Activated CD4-positive, alpha-beta T cell treated with anti-CD3 and anti-CD28 coated beads for 36 hours (primary cell): ENCODE data around the gene KANSL2. TPM values are rescaled to one million over a fixed set of nuclear protein-coding genes. Genes with fewer than 3 reads are reported as not detected.
"Not testable (repeated sequence)": the region's sequence is repeated elsewhere in the genome, so short reads cannot be mapped to it uniquely, and the experiment has no call there.

Source experiments
- ATAC-seq: fragments of 200-7000 bp; cut with Tn5 transposase; one replicate; pipeline ENCODE4 v1.10.0; 2021; ENCODE audit warnings: mild to moderate bottlenecking, moderate library complexity
- CTCF ChIA-PET: fragments of 350-600 bp; sonication (Branson Sonifier 250); formaldehyde crosslinking; loops from one replicate; lab custom pipeline; 2021; ENCODE audit warnings: antibody characterized with exemption; lab: Charles Lee
- POLR2A ChIA-PET: fragments of 350-600 bp; sonication (Branson Sonifier 250); formaldehyde crosslinking; loops from one replicate; lab custom pipeline; 2021; ENCODE audit warnings: antibody characterized with exemption, inconsistent platforms; lab: Charles Lee
- DNase-seq: peaks from one replicate; pipeline ENCODE4 v3.0.0-alpha.2; 2020
- H3K27ac Mint-ChIP-seq: one replicate; pipeline ENCODE4 v1.8.0; 2021; ENCODE audit warnings: mixed read lengths
- H3K27me3 Mint-ChIP-seq: one replicate; pipeline ENCODE4 v1.8.0; 2021; ENCODE audit warnings: mixed read lengths
- H3K36me3 Mint-ChIP-seq: one replicate; pipeline ENCODE4 v1.8.0; 2021; ENCODE audit warnings: low read depth, mixed read lengths
- H3K4me1 Mint-ChIP-seq: one replicate; pipeline ENCODE4 v1.8.0; 2021; ENCODE audit warnings: mixed read lengths
- H3K4me3 Mint-ChIP-seq: one replicate; pipeline ENCODE4 v1.8.0; 2021; ENCODE audit warnings: mild to moderate bottlenecking, moderate library complexity, mixed read lengths
- H3K9me3 Mint-ChIP-seq: one replicate; pipeline ENCODE4 v1.8.0; 2021; ENCODE audit warnings: low read depth, mixed read lengths
- intact Hi-C, 2 experiments: fragments of 100-400 bp; cut with DNase I in 1 of 2; cut with micrococcal nuclease in 1 of 2; formaldehyde crosslinking; loops; one replicate each; pipeline versions ENCODE4 v1.14.2 to v1.15.1; 2022 to 2024; cut with DNase I, micrococcal nuclease
- total RNA-seq, 2 experiments: library from RNA; stranded (reverse); gene quantifications; one replicate each; pipeline ENCODE4 v1.2.3, GENCODE V29; 2021

The KANSL2 gene
- total RNA-seq, 2 experiments from 2014 or later: 44.0 to 59.8 TPM

DNA sequence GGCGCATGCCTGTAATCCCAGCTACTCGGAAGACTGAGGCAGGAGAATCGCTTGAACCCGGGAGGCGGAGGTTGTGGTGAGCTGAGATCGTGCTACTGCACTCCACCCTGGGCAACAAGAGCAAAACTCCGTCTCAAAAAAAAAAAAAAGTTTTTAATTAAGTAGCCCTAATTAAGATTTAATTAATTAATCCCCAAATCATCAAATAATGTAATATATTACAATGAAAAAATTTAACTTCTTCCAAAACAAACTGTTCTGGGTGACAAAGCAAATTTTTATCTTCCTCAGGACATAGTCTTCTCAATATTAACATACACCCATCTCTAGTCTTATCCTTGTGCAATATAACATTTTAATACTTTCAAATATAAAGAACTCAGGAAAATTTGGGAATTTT, 16.8 kb upstream of the KANSL2 start:
- H3K9me3 Mint-ChIP-seq, H3K4me1 Mint-ChIP-seq, H3K27ac Mint-ChIP-seq, POLR2A ChIA-PET, H3K4me3 Mint-ChIP-seq, CTCF ChIA-PET, H3K27me3 Mint-ChIP-seq, ATAC-seq, DNase-seq: not testable (repeated sequence)
- intact Hi-C loops: loop anchor here in 1 of 2 experiments (5.0 kb wide), 1 partner anchor 42 kb away; no protein-coding TSS in a partner anchor
- H3K36me3 Mint-ChIP-seq: peaks cover 43% of the 10 kb centered on the region

DNA sequence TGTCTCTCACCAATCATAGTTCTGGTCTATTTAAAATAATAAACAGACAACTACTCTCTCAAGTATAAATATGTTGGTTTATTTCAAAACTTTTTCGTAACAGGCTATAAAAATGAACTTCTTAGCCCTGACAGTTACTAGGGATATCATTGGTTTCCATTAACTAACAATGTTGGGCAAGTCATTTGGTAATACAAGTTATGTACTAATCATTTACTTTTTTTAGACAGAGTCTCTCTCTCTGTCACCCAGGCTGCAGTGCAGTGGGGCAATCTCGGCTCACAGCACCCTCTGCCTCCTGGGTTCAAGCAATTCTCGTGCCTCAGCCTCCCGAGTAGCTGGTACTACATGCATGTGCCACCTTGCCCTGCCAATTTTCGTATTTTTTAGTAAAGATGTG, 14.6 kb upstream of the KANSL2 start:
- Mint-ChIP-seq H3K27me3 (no peaks in the 10 kb centered on the region), H3K4me3 (no peak overlapping the region), H3K36me3 (peaks cover 58% of the 10 kb centered on the region), H3K27ac (no peak overlapping the region), H3K9me3 (no peaks in the 10 kb centered on the region), H3K4me1 (peaks cover 5% of the 10 kb centered on the region)
- no peak for ATAC-seq
- ChIA-PET POLR2A (interaction anchor here (0.6 kb wide), 1 partner anchor 42 kb away, joined by 3 read pairs; no protein-coding TSS in a partner anchor), CTCF (interaction anchor here (0.6 to 1.0 kb wide), 3 partner anchors 13 to 119 kb away, joined by 3 to 9 read pairs (median 3); no protein-coding TSS in a partner anchor)
- no peak for DNase-seq
- intact Hi-C loops: loop anchor here in 1 of 2 experiments (5.0 kb wide), 1 partner anchor 39 kb away; no protein-coding TSS in a partner anchor

DNA sequence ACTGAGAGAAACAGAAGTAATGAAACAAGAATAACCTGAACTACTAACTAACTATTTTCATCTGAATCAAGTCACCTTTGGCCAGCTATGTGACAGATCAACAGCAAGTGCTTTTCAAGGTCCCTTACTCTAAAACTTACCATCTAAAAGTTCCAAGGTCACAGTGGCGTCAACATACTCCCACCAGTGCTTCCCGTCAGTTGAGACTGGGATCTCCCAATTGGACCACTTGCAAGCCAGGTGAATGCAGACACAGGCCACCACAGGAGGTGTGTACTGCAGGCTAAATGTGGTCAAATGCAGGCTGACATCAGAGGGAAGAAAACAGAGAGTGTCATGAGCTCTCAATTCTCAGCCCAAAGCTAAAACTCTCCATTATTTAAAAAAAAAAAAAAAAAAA, 13.8 kb upstream of the KANSL2 start:
- Mint-ChIP-seq H3K27me3 (no peaks in the 10 kb centered on the region), H3K9me3 (no peaks in the 10 kb centered on the region), H3K4me3 (no peak overlapping the region), H3K4me1 (peaks cover 8% of the 10 kb centered on the region), H3K36me3 (peaks cover 62% of the 10 kb centered on the region), H3K27ac (no peak overlapping the region)
- ChIA-PET POLR2A (no interaction called here), CTCF (interaction anchor here (0.7 to 1.0 kb wide), 2 partner anchors 99 to 119 kb away, joined by 3 read pairs; no protein-coding TSS in a partner anchor)
- DNase-seq (no peak), ATAC-seq (no peak)
- intact Hi-C loops: loop anchor here in 1 of 2 experiments (5.0 kb wide), 1 partner anchor 39 kb away; no protein-coding TSS in a partner anchor

DNA sequence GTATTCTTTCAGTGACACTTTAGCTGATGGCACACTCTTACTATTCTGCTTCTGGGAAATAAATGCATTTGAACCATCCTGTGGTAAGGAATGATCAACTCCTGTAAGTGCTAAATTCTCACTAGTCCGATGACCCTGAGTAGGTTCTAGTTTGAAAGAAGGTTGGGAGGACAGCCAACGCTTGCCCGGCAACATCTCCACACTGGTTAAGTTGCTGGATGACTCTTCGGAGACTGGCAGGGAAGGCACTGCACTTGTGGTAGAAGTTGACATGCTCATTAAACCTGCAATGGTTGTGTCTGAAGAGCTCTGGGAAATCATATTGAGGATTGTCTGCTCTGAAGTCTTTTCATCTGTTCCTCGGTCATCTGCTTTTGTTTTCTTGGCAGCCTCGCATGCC, 12.0 kb upstream of the KANSL2 start:
- Mint-ChIP-seq H3K36me3 (peaks cover 59% of the 10 kb centered on the region), H3K4me1 (peaks cover 6% of the 10 kb centered on the region), H3K27ac (no peak overlapping the region), H3K4me3 (no peak overlapping the region), H3K9me3 (no peaks in the 10 kb centered on the region), H3K27me3 (no peaks in the 10 kb centered on the region)
- POLR2A ChIA-PET: interaction anchor here (0.8 to 1.2 kb wide), 3 partner anchors 12 to 41 kb away, joined by 3 to 5 read pairs (median 4); partner anchors contain the start of gene KANSL2
- CTCF ChIA-PET: interaction anchor here (0.8 to 1.0 kb wide), 2 partner anchors 22 to 122 kb away, joined by 3 read pairs; no protein-coding TSS in a partner anchor
- intact Hi-C loops: no loop called here
- no peak for DNase-seq
- ATAC-seq: no peak

DNA sequence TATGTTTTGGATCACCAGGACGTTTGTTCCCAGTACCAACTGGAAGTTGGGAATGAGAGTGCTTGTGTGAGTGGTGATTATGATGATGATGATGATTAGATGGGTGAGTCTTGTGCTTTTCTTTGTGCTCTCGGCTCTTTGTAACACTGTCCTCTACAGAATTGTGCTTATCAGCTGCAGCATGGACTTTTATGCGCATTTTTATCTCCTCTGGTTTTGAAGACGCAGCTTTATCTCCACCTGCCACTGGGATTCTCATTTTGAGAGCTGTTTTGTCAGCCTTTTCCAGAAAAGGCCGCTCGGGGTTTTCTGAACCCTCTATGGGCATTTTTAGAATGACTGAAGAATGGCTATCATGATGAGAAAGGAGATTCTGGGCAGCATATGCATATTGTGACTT, 11.5 kb upstream of the KANSL2 start:
- Mint-ChIP-seq H3K4me1 (peaks cover 11% of the 10 kb centered on the region), H3K4me3 (no peak overlapping the region), H3K27ac (no peak overlapping the region), H3K9me3 (no peaks in the 10 kb centered on the region), H3K36me3 (peaks cover 63% of the 10 kb centered on the region), H3K27me3 (no peaks in the 10 kb centered on the region)
- DNase-seq: no peak
- no peak for ATAC-seq
- intact Hi-C loops: no loop called here
- ChIA-PET CTCF (interaction anchor here (0.6 to 1.0 kb wide), 3 partner anchors 21 to 248 kb away, joined by 3 to 5 read pairs (median 3); no protein-coding TSS in a partner anchor), POLR2A (interaction anchor here (1.1 kb wide), 1 partner anchor 15 kb away, joined by 5 read pairs; no protein-coding TSS in a partner anchor)

DNA sequence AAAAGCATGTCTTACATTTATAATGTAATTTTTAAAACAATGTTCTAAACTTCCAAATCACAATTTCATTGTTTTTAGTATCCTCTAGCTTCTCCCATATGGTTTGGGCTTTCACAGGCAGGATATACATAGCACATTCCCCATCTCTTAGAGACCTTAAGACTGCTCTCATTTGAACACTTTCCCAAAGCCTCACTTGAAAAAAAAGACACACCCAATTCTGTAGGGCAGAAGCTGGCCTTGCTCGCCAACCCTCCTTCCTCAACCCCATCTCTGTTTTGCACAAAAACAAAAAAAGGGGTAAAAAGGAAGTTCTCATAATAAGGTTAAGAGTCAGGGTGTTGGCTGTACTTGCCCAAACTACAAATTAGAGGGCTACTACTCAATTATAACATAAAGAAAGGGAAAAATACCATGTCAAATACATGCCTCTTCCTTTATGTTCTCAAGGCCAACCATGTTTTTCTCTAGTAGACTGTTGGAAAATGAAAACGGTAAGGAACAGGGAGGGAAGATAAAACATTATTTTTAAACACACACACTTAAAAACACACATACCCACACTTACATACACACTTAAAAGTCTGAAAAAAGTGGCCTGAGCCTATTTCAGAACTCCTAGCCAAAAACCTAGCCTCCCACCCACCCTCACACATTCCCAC, 9.9 kb upstream of the KANSL2 start:
- ChIA-PET POLR2A (interaction anchor here (1.6 kb wide), 1 partner anchor 10 kb away, joined by 4 read pairs; the partner anchor contains the start of gene KANSL2), CTCF (interaction anchor here (0.8 to 1.1 kb wide), 2 partner anchors 9 to 12 kb away, joined by 3 to 4 read pairs; no protein-coding TSS in a partner anchor)
- ATAC-seq (no peak), DNase-seq (no peak)
- Mint-ChIP-seq H3K4me1 (peaks cover 20% of the 10 kb centered on the region), H3K4me3 (no peak overlapping the region), H3K27me3 (no peaks in the 10 kb centered on the region), H3K9me3 (no peaks in the 10 kb centered on the region), H3K36me3 (peaks cover 63% of the 10 kb centered on the region), H3K27ac (no peak overlapping the region)
- intact Hi-C loops: no loop called here

DNA sequence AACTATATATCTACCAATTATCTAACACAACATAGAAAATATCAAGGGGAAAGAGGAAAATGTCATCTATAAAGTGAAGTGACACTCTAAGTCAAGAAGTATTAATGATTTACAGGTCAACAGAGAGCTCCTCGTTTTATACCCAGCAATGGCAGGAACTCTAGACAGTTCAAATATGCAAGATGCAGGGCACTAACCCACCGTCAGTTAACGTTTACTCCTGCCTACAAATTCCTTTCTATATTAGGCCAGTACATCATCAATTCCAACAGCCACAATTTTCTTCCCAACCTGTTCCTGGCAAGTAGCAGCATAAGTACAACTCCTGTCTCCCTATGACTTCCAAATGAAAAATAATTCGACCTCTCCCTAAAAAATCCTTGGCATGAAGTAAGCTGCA, 9.0 kb upstream of the KANSL2 start:
- peaks cover 20% of the 10 kb centered on the region for H3K4me1 Mint-ChIP-seq
- ChIA-PET POLR2A (interaction anchor here (1.6 kb wide), 1 partner anchor 9 kb away, joined by 4 read pairs; the partner anchor contains the start of gene KANSL2), CTCF (interaction anchor here (0.8 to 1.5 kb wide), 3 partner anchors 8 to 124 kb away, joined by 3 to 4 read pairs (median 3); no protein-coding TSS in a partner anchor)
- no peaks in the 10 kb centered on the region for H3K9me3 Mint-ChIP-seq
- peaks cover 56% of the 10 kb centered on the region for H3K36me3 Mint-ChIP-seq
- H3K4me3 Mint-ChIP-seq: no peak overlapping the region
- H3K27ac Mint-ChIP-seq: peak overlapping the region; percentile 2
- no peaks in the 10 kb centered on the region for H3K27me3 Mint-ChIP-seq
- intact Hi-C loops: no loop called here
- ATAC-seq (no peak), DNase-seq (no peak)

DNA sequence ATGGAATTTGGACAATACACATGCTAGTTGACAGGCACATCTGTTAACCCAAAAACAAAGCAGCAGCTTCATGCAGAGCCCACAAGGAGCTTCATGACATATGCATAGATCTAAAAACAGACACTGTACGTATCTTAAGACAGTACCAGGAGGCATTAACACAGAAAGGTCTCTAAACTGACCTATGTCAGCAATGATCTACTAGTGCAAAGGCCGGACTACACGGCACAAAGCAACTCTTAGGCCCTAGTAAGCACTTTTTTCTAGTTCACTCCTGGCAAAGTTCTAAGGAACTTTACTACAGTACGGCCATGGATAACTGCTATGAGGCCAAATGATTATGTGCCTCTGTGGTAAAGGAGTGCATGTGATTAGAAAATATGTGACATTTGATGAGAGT, 8.4 kb upstream of the KANSL2 start:
- Mint-ChIP-seq H3K27ac (peak overlapping the region; percentile 7), H3K36me3 (peaks cover 50% of the 10 kb centered on the region), H3K9me3 (no peaks in the 10 kb centered on the region), H3K4me3 (no peak overlapping the region), H3K27me3 (no peaks in the 10 kb centered on the region), H3K4me1 (peaks cover 20% of the 10 kb centered on the region)
- no peak for DNase-seq
- ChIA-PET POLR2A (interaction anchor here (1.6 kb wide), 1 partner anchor 8 kb away, joined by 4 read pairs; the partner anchor contains the start of gene KANSL2), CTCF (interaction anchor here (1.5 kb wide), 1 partner anchor 124 kb away, joined by 3 read pairs; no protein-coding TSS in a partner anchor)
- ATAC-seq: no peak
- intact Hi-C loops: no loop called here

DNA sequence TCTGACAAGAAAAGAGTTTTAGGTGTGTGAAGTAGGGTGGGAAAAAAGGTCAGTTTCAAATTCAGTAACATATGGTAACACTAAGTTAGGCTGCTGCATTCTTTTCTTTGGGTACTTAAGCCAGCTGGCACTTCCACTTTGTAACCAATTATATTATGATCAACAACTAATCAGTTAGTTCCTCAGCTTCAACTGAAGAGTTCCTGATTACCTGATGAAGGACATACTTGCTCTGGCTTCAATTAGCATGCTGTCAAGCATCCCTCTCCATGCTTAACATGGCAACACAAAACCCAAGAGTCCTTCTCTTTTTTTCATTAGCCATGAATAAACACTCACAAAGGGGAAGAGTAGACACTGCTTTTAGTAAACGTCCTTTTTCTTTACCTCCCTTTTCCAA, 6.8 kb upstream of the KANSL2 start:
- intact Hi-C loops: loop anchor here in 1 of 2 experiments (10.0 kb wide), 1 partner anchor 884 kb away; no protein-coding TSS in a partner anchor

DNA sequence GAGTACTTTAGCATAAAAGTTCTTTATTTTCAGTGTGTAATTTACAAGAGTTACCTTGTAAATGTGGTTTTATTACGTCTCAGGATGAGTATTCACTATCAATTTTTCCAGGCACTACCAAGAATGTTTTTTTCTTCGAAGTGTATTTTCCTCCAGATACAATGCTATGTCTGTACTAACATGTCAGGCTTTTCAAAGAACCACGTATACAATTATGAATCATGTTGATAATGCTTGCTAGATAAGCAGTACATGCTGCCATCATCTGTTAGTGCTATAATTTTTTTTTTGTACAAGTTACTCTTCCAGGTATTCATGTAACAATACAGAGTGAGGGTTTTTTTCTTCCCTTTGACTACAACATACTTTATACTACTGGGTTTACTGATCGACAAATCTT, 5.6 kb upstream of the KANSL2 start:
- Mint-ChIP-seq H3K9me3 (no peaks in the 10 kb centered on the region), H3K4me1 (peaks cover 24% of the 10 kb centered on the region), H3K27me3 (no peaks in the 10 kb centered on the region), H3K27ac (peak overlapping the region; percentile 28), H3K36me3 (peaks cover 28% of the 10 kb centered on the region), H3K4me3 (no peak overlapping the region)
- intact Hi-C loops: loop anchor here in 1 of 2 experiments (10.0 kb wide), 1 partner anchor 883 kb away; no protein-coding TSS in a partner anchor
- ChIA-PET CTCF (interaction anchor here (0.5 to 0.7 kb wide), 2 partner anchors 35 to 46 kb away, joined by 3 to 4 read pairs; no protein-coding TSS in a partner anchor), POLR2A (no interaction called here)
- ATAC-seq (peak; percentile 83), DNase-seq (no peak)

More for the DNA sequence above, 6.8 kb upstream of the KANSL2 start:
- CTCF ChIA-PET: no interaction called here
- Mint-ChIP-seq H3K36me3 (peaks cover 40% of the 10 kb centered on the region), H3K4me3 (no peak overlapping the region), H3K4me1 (peaks cover 20% of the 10 kb centered on the region), H3K9me3 (no peaks in the 10 kb centered on the region), H3K27me3 (no peaks in the 10 kb centered on the region), H3K27ac (peak overlapping the region; percentile 37)
- ATAC-seq (no peak), DNase-seq (no peak)
- POLR2A ChIA-PET: no interaction called here
